Measurements from ENCODE around the gene MYO5B.

- TF ChIP-seq CTCF (IDR thresholded peaks at IDR 0.05): no peak
- TF ChIP-seq POLR2A (IDR thresholded peaks at IDR 0.05): no peak
Observed at GRCh38 chr18:50030146-50030545, 164.8 kb downstream of the MYO5B start.
